ENCODE measurements around the gene PRR16.

Gene PRR16

GRCh38 chr5:120472911-120473310 is 8.8 kb downstream of the PRR16 start:
- no peak for DNase-seq
- Histone ChIP-seq H3K4me3 (ENCODE audit: control insufficient read depth in 1 of 7, extremely low read depth in 1 of 7, insufficient read depth in 4 of 7, low read depth in 2 of 7, low read length in 6 of 7) (no peak overlapping the region), H3K27me3 (replicated peaks in 2 of 5; ENCODE audit: control insufficient read depth in 4 of 5, insufficient read depth in 5 of 5, low read length in 4 of 5) (no peaks in the 10 kb centered on the region), H3K36me3 (ENCODE audit: control insufficient read depth in 4 of 4, insufficient read depth in 4 of 4, low read length in 3 of 4) (no peaks in the 10 kb centered on the region), H3K4me1 (ENCODE audit: control extremely low read depth in 1 of 4, control insufficient read depth in 4 of 4, insufficient read depth in 4 of 4, low read length in 3 of 4) (peaks cover 0 to 13% (median 0%) of the 10 kb centered on the region in 4 experiments), H3K27ac (ENCODE audit: insufficient read depth in 1 of 2, low read depth in 1 of 2, low read length in 2 of 2, poor library complexity in 1 of 2, severe bottlenecking in 2 of 2) (no peak overlapping the region), H3K9me3 (ENCODE audit: control extremely low read depth in 1 of 5, control insufficient read depth in 4 of 5, insufficient read depth in 2 of 5, low read depth in 1 of 5, low read length in 4 of 5) (no peaks in the 10 kb centered on the region)
- POLR2A ChIA-PET = no interaction called here
- CTCF ChIA-PET = interaction anchor here (1.6 kb wide), 1 partner anchor 14 kb away, joined by 5 read pairs; no protein-coding TSS in a partner anchor

GRCh38 chr5:120473332-120473731 is 9.2 kb downstream of the PRR16 start:
- WGBS (ENCODE audit: insufficient coverage) = 67% methylated on average over 1 of the region's 2 CpGs
- Histone ChIP-seq H3K4me3 (ENCODE audit: control insufficient read depth in 1 of 7, extremely low read depth in 1 of 7, insufficient read depth in 4 of 7, low read depth in 2 of 7, low read length in 6 of 7) (no peak overlapping the region), H3K4me1 (ENCODE audit: control extremely low read depth in 1 of 4, control insufficient read depth in 4 of 4, insufficient read depth in 4 of 4, low read length in 3 of 4) (peaks cover 0 to 10% (median 0%) of the 10 kb centered on the region in 4 experiments), H3K9me3 (ENCODE audit: control extremely low read depth in 1 of 5, control insufficient read depth in 4 of 5, insufficient read depth in 2 of 5, low read depth in 1 of 5, low read length in 4 of 5) (no peaks in the 10 kb centered on the region), H3K36me3 (ENCODE audit: control insufficient read depth in 4 of 4, insufficient read depth in 4 of 4, low read length in 3 of 4) (no peaks in the 10 kb centered on the region), H3K27me3 (replicated peaks in 2 of 5; ENCODE audit: control insufficient read depth in 4 of 5, insufficient read depth in 5 of 5, low read length in 4 of 5) (no peaks in the 10 kb centered on the region), H3K27ac (ENCODE audit: insufficient read depth in 1 of 2, low read depth in 1 of 2, low read length in 2 of 2, poor library complexity in 1 of 2, severe bottlenecking in 2 of 2) (no peak overlapping the region)
- POLR2A ChIA-PET = no interaction called here
- DNase-seq = no peak
- CTCF ChIA-PET = interaction anchor here (1.6 kb wide), 1 partner anchor 15 kb away, joined by 5 read pairs; no protein-coding TSS in a partner anchor

GRCh38 chr5:120476063-120476462 is 12.0 kb downstream of the PRR16 start:
- Histone ChIP-seq H3K27ac (ENCODE audit: insufficient read depth in 1 of 2, low read depth in 1 of 2, low read length in 2 of 2, poor library complexity in 1 of 2, severe bottlenecking in 2 of 2) (no peak overlapping the region), H3K4me1 (ENCODE audit: control extremely low read depth in 1 of 4, control insufficient read depth in 4 of 4, insufficient read depth in 4 of 4, low read length in 3 of 4) (peaks cover 0 to 6% (median 0%) of the 10 kb centered on the region in 4 experiments), H3K9me3 (ENCODE audit: control extremely low read depth in 1 of 5, control insufficient read depth in 4 of 5, insufficient read depth in 2 of 5, low read depth in 1 of 5, low read length in 4 of 5) (no peaks in the 10 kb centered on the region), H3K36me3 (ENCODE audit: control insufficient read depth in 4 of 4, insufficient read depth in 4 of 4, low read length in 3 of 4) (no peaks in the 10 kb centered on the region), H3K4me3 (ENCODE audit: control insufficient read depth in 1 of 7, extremely low read depth in 1 of 7, insufficient read depth in 4 of 7, low read depth in 2 of 7, low read length in 6 of 7) (no peak overlapping the region), H3K27me3 (replicated peaks in 2 of 5; ENCODE audit: control insufficient read depth in 4 of 5, insufficient read depth in 5 of 5, low read length in 4 of 5) (no peaks in the 10 kb centered on the region)
- 100% methylated on average over 1 of the region's 1 CpG for WGBS (ENCODE audit: insufficient coverage)
- ChIA-PET CTCF (no interaction called here), POLR2A (no interaction called here)
- no peak for DNase-seq

DNA sequence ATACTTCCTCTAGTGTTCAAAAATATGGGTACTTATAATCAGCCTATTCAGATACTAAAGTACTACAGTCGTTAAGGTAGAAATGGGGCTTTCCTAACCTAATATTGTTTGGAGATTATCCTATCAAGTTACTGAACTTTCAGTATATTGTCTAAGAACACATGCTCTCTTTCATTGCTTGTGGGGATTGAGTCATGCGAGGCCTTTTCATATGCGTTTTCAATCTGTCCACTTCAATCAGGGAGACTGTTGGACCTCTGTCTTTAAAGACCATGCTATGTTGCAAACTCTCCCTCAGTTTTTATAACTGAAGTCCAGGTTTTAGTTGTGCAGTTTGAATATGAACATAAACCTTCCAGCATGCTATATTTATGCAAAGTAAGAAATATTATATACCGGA is 15.0 kb downstream of the PRR16 start:
- ChIA-PET CTCF (no interaction called here), POLR2A (no interaction called here)
- H3K27ac ChIP-seq (ENCODE audit: insufficient read depth in 1 of 2, low read depth in 1 of 2, low read length in 2 of 2, poor library complexity in 1 of 2, severe bottlenecking in 2 of 2) = no peak overlapping the region
- H3K4me3 ChIP-seq (ENCODE audit: control insufficient read depth in 1 of 7, extremely low read depth in 1 of 7, insufficient read depth in 4 of 7, low read depth in 2 of 7, low read length in 6 of 7) = no peak overlapping the region
- no peaks in the 10 kb centered on the region for H3K36me3 ChIP-seq (ENCODE audit: control insufficient read depth in 4 of 4, insufficient read depth in 4 of 4, low read length in 3 of 4)
- no peaks in the 10 kb centered on the region for H3K27me3 ChIP-seq (replicated peaks in 2 of 5; ENCODE audit: control insufficient read depth in 4 of 5, insufficient read depth in 5 of 5, low read length in 4 of 5)
- H3K4me1 ChIP-seq (ENCODE audit: control extremely low read depth in 1 of 4, control insufficient read depth in 4 of 4, insufficient read depth in 4 of 4, low read length in 3 of 4) = no peaks in the 10 kb centered on the region
- 100% methylated on average over 2 of the region's 4 CpGs for WGBS (ENCODE audit: insufficient coverage)
- no peaks in the 10 kb centered on the region for H3K9me3 ChIP-seq (ENCODE audit: control extremely low read depth in 1 of 5, control insufficient read depth in 4 of 5, insufficient read depth in 2 of 5, low read depth in 1 of 5, low read length in 4 of 5)
- DNase-seq = no peak

DNA sequence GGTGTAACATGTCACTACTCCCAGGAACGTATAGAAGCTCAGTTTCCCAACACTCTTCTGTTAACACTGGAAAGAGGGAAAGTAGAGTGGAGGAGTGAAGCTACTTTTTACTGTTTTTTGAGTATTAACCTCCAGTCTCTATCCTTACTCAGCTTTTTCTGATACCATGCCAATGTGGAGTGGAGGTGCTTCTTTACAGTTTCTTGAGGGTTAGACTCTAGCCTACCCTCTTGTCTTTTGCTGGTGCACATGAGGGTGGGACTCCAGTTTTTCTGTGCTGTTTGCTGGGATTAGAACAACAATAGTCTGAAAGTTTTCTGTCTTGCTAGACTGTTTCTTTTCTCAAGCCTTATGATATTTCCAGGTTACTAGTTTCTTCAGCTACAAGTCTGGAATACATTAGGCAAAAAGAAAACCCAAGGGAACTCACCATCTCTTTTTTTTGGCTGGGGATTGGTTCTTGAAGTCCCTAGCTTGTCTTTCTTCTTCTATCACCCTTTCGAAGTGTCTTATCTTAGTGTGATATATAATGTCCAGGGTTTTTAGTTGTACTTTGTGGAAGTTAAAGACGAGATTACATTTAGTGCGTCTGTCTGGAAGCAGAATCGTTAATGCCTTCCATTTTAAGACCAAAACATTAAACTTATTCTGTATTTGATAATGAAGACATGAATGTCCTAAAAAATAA is 35.9 kb downstream of the PRR16 start:
- no peak overlapping the region for H3K4me3 ChIP-seq (ENCODE audit: control insufficient read depth in 1 of 7, extremely low read depth in 1 of 7, insufficient read depth in 4 of 7, low read depth in 2 of 7, low read length in 6 of 7)
- ChIA-PET CTCF (no interaction called here), POLR2A (no interaction called here)
- H3K9me3 ChIP-seq (ENCODE audit: control extremely low read depth in 1 of 5, control insufficient read depth in 4 of 5, insufficient read depth in 2 of 5, low read depth in 1 of 5, low read length in 4 of 5) = no peaks in the 10 kb centered on the region
- no peaks in the 10 kb centered on the region for H3K27me3 ChIP-seq (replicated peaks in 2 of 5; ENCODE audit: control insufficient read depth in 4 of 5, insufficient read depth in 5 of 5, low read length in 4 of 5)
- H3K27ac ChIP-seq (ENCODE audit: insufficient read depth in 1 of 2, low read depth in 1 of 2, low read length in 2 of 2, poor library complexity in 1 of 2, severe bottlenecking in 2 of 2) = no peak overlapping the region
- WGBS (ENCODE audit: insufficient coverage) = no CpG with 5 or more reads among the region's 5 CpGs
- no peak for DNase-seq
- H3K4me1 ChIP-seq (ENCODE audit: control extremely low read depth in 1 of 4, control insufficient read depth in 4 of 4, insufficient read depth in 4 of 4, low read length in 3 of 4) = no peaks in the 10 kb centered on the region
- H3K36me3 ChIP-seq (ENCODE audit: control insufficient read depth in 4 of 4, insufficient read depth in 4 of 4, low read length in 3 of 4) = no peaks in the 10 kb centered on the region

- CTCF ChIA-PET = no interaction called here
- POLR2A ChIA-PET = no interaction called here
- Histone ChIP-seq H3K9me3 (ENCODE audit: control extremely low read depth in 1 of 5, control insufficient read depth in 4 of 5, insufficient read depth in 2 of 5, low read depth in 1 of 5, low read length in 4 of 5) (no peaks in the 10 kb centered on the region), H3K4me1 (ENCODE audit: control extremely low read depth in 1 of 4, control insufficient read depth in 4 of 4, insufficient read depth in 4 of 4, low read length in 3 of 4) (no peaks in the 10 kb centered on the region), H3K4me3 (ENCODE audit: control insufficient read depth in 1 of 7, extremely low read depth in 1 of 7, insufficient read depth in 4 of 7, low read depth in 2 of 7, low read length in 6 of 7) (no peak overlapping the region), H3K27me3 (replicated peaks in 2 of 5; ENCODE audit: control insufficient read depth in 4 of 5, insufficient read depth in 5 of 5, low read length in 4 of 5) (no peaks in the 10 kb centered on the region), H3K36me3 (ENCODE audit: control insufficient read depth in 4 of 4, insufficient read depth in 4 of 4, low read length in 3 of 4) (no peaks in the 10 kb centered on the region), H3K27ac (ENCODE audit: insufficient read depth in 1 of 2, low read depth in 1 of 2, low read length in 2 of 2, poor library complexity in 1 of 2, severe bottlenecking in 2 of 2) (no peak overlapping the region)
- DNase-seq = no peak
- WGBS (ENCODE audit: insufficient coverage) = 90% methylated on average over 3 of the region's 4 CpGs
These were observed 38.4 kb downstream of the PRR16 start for GRCh38 chr5:120502531-120502930.

- ChIA-PET CTCF (no interaction called here), POLR2A (no interaction called here)
- no peak overlapping the region for H3K27ac ChIP-seq (ENCODE audit: insufficient read depth in 1 of 2, low read depth in 1 of 2, low read length in 2 of 2, poor library complexity in 1 of 2, severe bottlenecking in 2 of 2)
- no peak for DNase-seq
- no peak overlapping the region for H3K4me3 ChIP-seq (ENCODE audit: control insufficient read depth in 1 of 7, extremely low read depth in 1 of 7, insufficient read depth in 4 of 7, low read depth in 2 of 7, low read length in 6 of 7)
- no peaks in the 10 kb centered on the region for H3K9me3 ChIP-seq (ENCODE audit: control extremely low read depth in 1 of 5, control insufficient read depth in 4 of 5, insufficient read depth in 2 of 5, low read depth in 1 of 5, low read length in 4 of 5)
- 100% methylated on average over 1 of the region's 1 CpG for WGBS (ENCODE audit: insufficient coverage)
- no peaks in the 10 kb centered on the region for H3K4me1 ChIP-seq (ENCODE audit: control extremely low read depth in 1 of 4, control insufficient read depth in 4 of 4, insufficient read depth in 4 of 4, low read length in 3 of 4)
- no peaks in the 10 kb centered on the region for H3K36me3 ChIP-seq (ENCODE audit: control insufficient read depth in 4 of 4, insufficient read depth in 4 of 4, low read length in 3 of 4)
- no peaks in the 10 kb centered on the region for H3K27me3 ChIP-seq (replicated peaks in 2 of 5; ENCODE audit: control insufficient read depth in 4 of 5, insufficient read depth in 5 of 5, low read length in 4 of 5)
These were observed 39.2 kb downstream of the PRR16 start for GRCh38 chr5:120503341-120503740.
